Gastrocnemius medialis (tissue), 4 donors: ENCODE data around the gene GPR87.

Experiments used
- POLR2A ChIP-seq, 2 donors: fragments of 450-650 bp; IDR thresholded peaks; one replicate each; pipeline ENCODE4 v1.6.1; 2017; ENCODE audit warnings: antibody characterized with exemption in 2 of 2, mild to moderate bottlenecking in 2 of 2, moderate library complexity in 2 of 2
- TF ChIP-seq, protein P1 (sequence below), 5 experiments: fragments of 450-650 bp in 3 of 5; fragments of 200-600 bp in 2 of 5; sonication (generic) in 2 of 5; IDR thresholded peaks in 4 of 5; conservative IDR thresholded peaks in 1 of 5; 1 replicate in 4 of 5; 2 replicates in 1 of 5; pipeline ENCODE4 v1.5.1; 2016 to 2019; ENCODE audit warnings: antibody characterized with exemption in 5 of 5, mild to moderate bottlenecking in 3 of 5, moderate library complexity in 3 of 5

- TF ChIP-seq, protein P1, sequence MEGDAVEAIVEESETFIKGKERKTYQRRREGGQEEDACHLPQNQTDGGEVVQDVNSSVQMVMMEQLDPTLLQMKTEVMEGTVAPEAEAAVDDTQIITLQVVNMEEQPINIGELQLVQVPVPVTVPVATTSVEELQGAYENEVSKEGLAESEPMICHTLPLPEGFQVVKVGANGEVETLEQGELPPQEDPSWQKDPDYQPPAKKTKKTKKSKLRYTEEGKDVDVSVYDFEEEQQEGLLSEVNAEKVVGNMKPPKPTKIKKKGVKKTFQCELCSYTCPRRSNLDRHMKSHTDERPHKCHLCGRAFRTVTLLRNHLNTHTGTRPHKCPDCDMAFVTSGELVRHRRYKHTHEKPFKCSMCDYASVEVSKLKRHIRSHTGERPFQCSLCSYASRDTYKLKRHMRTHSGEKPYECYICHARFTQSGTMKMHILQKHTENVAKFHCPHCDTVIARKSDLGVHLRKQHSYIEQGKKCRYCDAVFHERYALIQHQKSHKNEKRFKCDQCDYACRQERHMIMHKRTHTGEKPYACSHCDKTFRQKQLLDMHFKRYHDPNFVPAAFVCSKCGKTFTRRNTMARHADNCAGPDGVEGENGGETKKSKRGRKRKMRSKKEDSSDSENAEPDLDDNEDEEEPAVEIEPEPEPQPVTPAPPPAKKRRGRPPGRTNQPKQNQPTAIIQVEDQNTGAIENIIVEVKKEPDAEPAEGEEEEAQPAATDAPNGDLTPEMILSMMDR (IDR thresholded peaks at IDR 0.05 in 4 of 5, conservative IDR thresholded peaks at IDR 0.05 in 1 of 5), result no peak
- no peak for TF ChIP-seq POLR2A (IDR thresholded peaks at IDR 0.05)
Measured at GRCh38 chr3:151356794-151357462, 40.3 kb upstream of the GPR87 start.
